ENCODE data around the gene SCGB3A1.

The SCGB3A1 gene

GRCh38 chr5:180604271-180604670 is 13.0 kb upstream of the SCGB3A1 start:
- DNase-seq (ENCODE audit: low read depth in 2 of 2): no peak

GRCh38 chr5:180603076-180603594 is 11.8 kb upstream of the SCGB3A1 start:
- DNase-seq (ENCODE audit: low read depth in 2 of 2): no peak

GRCh38 chr5:180602481-180603075 is 11.3 kb upstream of the SCGB3A1 start:
- DNase-seq (ENCODE audit: low read depth in 2 of 2): no peak

- no peak for DNase-seq (ENCODE audit: low read depth in 2 of 2)
Measured at GRCh38 chr5:180601591-180602480, 10.5 kb upstream of the SCGB3A1 start.

GRCh38 chr5:180600554-180601041 is 9.3 kb upstream of the SCGB3A1 start:
- DNase-seq (ENCODE audit: low read depth in 2 of 2): no peak

GRCh38 chr5:180599981-180600553 is 8.8 kb upstream of the SCGB3A1 start:
- DNase-seq (ENCODE audit: low read depth in 2 of 2): no peak

- DNase-seq (ENCODE audit: low read depth in 2 of 2): no peak
Measured at GRCh38 chr5:180599590-180599914, 8.3 kb upstream of the SCGB3A1 start.

GRCh38 chr5:180598797-180599589 is 7.7 kb upstream of the SCGB3A1 start:
- DNase-seq (ENCODE audit: low read depth in 2 of 2): no peak

GRCh38 chr5:180598316-180598701 is 7.0 kb upstream of the SCGB3A1 start:
- DNase-seq (ENCODE audit: low read depth in 2 of 2): no peak

GRCh38 chr5:180596668-180597231 is 5.5 kb upstream of the SCGB3A1 start:
- no peak for DNase-seq (ENCODE audit: low read depth in 2 of 2)

- no peak for DNase-seq (ENCODE audit: low read depth in 2 of 2)
Measured at GRCh38 chr5:180596115-180596667, 4.9 kb upstream of the SCGB3A1 start.

- no peak for DNase-seq (ENCODE audit: low read depth in 2 of 2)
Measured at GRCh38 chr5:180595381-180596114, 4.2 kb upstream of the SCGB3A1 start.

- DNase-seq (ENCODE audit: low read depth in 2 of 2): no peak
Measured at GRCh38 chr5:180595046-180595379, 3.7 kb upstream of the SCGB3A1 start.

GRCh38 chr5:180594311-180595045 is 3.2 kb upstream of the SCGB3A1 start:
- no peak for DNase-seq (ENCODE audit: low read depth in 2 of 2)

- DNase-seq (ENCODE audit: low read depth in 2 of 2): no peak
Measured at GRCh38 chr5:180593446-180594206, 2.3 kb upstream of the SCGB3A1 start.

GRCh38 chr5:180592176-180592575 is 877 bp upstream of the SCGB3A1 start:
- no peak for DNase-seq (ENCODE audit: low read depth in 2 of 2)

GRCh38 chr5:180590543-180591310 is 572 bp downstream of the SCGB3A1 start:
- no peak for DNase-seq (ENCODE audit: low read depth in 2 of 2)

GRCh38 chr5:180589771-180590542 is 1.3 kb downstream of the SCGB3A1 start:
- DNase-seq (ENCODE audit: low read depth in 2 of 2): no peak

Data from stimulated activated CD4-positive, alpha-beta T cell treated with anti-CD3 and anti-CD28 coated beads, Interleukin-1b, Interleukin-23, amount 100 ng/mL, for 4 hours (primary cell).